MM.1S (cell line): Measurements from ENCODE around the gene ADPRS.

Source experiments
- DNase-seq: peaks from one replicate; pipeline ENCODE4 v3.0.0-alpha.2; 2015
- H2AFZ ChIP-seq: fragments of 300-600 bp; sonication (generic); 2 replicates; pipeline ENCODE4 v1.6.0; 2016; ENCODE audit warnings: antibody characterized with exemption, low read length
- H3F3A ChIP-seq: fragments of 300-600 bp; sonication (generic); 2 replicates; pipeline ENCODE4 v1.6.1; 2016; ENCODE audit warnings: mild to moderate bottlenecking, antibody characterized with exemption, low read length, moderate library complexity, mixed read lengths; ENCODE audit not compliant: insufficient read depth
- H3K27ac ChIP-seq: fragments of 300-600 bp; sonication (generic); 2 replicates; pipeline ENCODE4 v1.5.1; 2016; ENCODE audit warnings: mild to moderate bottlenecking, low read length
- H3K27me3 ChIP-seq: fragments of 300-600 bp; sonication (generic); replicated peaks from 2 replicates; pipeline ENCODE4 v1.6.0; 2016; ENCODE audit warnings: low read length; ENCODE audit not compliant: insufficient read depth
- H3K36me3 ChIP-seq: fragments of 300-600 bp; sonication (generic); replicated peaks from 2 replicates; pipeline ENCODE4 v1.6.1; 2016; ENCODE audit warnings: mild to moderate bottlenecking, low read length, mixed read lengths; ENCODE audit not compliant: insufficient read depth
- H3K4me1 ChIP-seq: fragments of 300-600 bp; sonication (generic); 2 replicates; pipeline ENCODE4 v1.6.1; 2016; ENCODE audit warnings: low read length, mixed read lengths
- H3K4me2 ChIP-seq: fragments of 300-600 bp; sonication (generic); 2 replicates; pipeline ENCODE4 v1.6.0; 2016; ENCODE audit warnings: low read depth, low read length
- H3K4me3 ChIP-seq: fragments of 300-600 bp; sonication (generic); 2 replicates; pipeline ENCODE4 v1.5.1; 2016; ENCODE audit warnings: low read length, mixed read lengths
- H3K79me2 ChIP-seq: fragments of 300-600 bp; sonication (generic); 2 replicates; pipeline ENCODE4 v1.6.1; 2016; ENCODE audit warnings: mixed run types, low read length, mixed read lengths
- H3K9ac ChIP-seq: fragments of 300-600 bp; sonication (generic); 2 replicates; pipeline ENCODE4 v1.6.1; 2016; ENCODE audit warnings: low read length, mixed read lengths
- H3K9me2 ChIP-seq: fragments of 300-600 bp; sonication (generic); replicated peaks from 2 replicates; pipeline ENCODE4 v1.6.1; 2016; ENCODE audit warnings: mild to moderate bottlenecking, low read length, mixed read lengths; ENCODE audit not compliant: insufficient read depth
- H3K9me3 ChIP-seq: fragments of 300-600 bp; sonication (generic); replicated peaks from 2 replicates; pipeline ENCODE4 v1.6.1; 2016; ENCODE audit warnings: mild to moderate bottlenecking, low read length, mixed read lengths; ENCODE audit not compliant: insufficient read depth
- H4K20me1 ChIP-seq: fragments of 300-600 bp; sonication (generic); 2 replicates; pipeline ENCODE4 v1.6.1; 2016; ENCODE audit warnings: mild to moderate bottlenecking, low read length, moderate library complexity, mixed read lengths; ENCODE audit not compliant: insufficient read depth
- CTCF ChIP-seq: fragments of 300-600 bp; sonication (generic); IDR thresholded peaks from 2 replicates; pipeline ENCODE4 v1.5.1; 2016; ENCODE audit warnings: antibody characterized with exemption, low read length, mixed read lengths
- EZH2 ChIP-seq: fragments of 300-600 bp; sonication (generic); optimal IDR thresholded peaks from 2 replicates; pipeline ENCODE3; 2017; ENCODE audit warnings: low read depth, mild to moderate bottlenecking, antibody characterized with exemption, low read length, mixed read lengths
- EZH2phosphoT487 ChIP-seq: fragments of 300-600 bp; sonication (generic); IDR thresholded peaks from 2 replicates; pipeline ENCODE4 v1.6.1; 2018; ENCODE audit warnings: antibody characterized with exemption, low read length

The ADPRS gene

GRCh38 chr1:36067871-36068270 lies 20.8 kb upstream of the ADPRS start:
- Histone ChIP-seq H3K9me3 (no peaks in the 10 kb centered on the region), H3K9ac (no peak overlapping the region), H3K79me2 (no peaks in the 10 kb centered on the region), H3K4me2 (no peak overlapping the region), H2AFZ (no peak overlapping the region), H3K4me3 (no peak overlapping the region), H3K27ac (no peak overlapping the region), H3K36me3 (no peaks in the 10 kb centered on the region), H4K20me1 (no peaks in the 10 kb centered on the region), H3K4me1 (no peaks in the 10 kb centered on the region), H3F3A (no peaks in the 10 kb centered on the region), H3K9me2 (no peaks in the 10 kb centered on the region), H3K27me3 (no peaks in the 10 kb centered on the region)
- DNase-seq: no peak
- TF ChIP-seq EZH2 (no peak), EZH2phosphoT487 (no peak), CTCF (no peak)

- H3F3A ChIP-seq: no peaks in the 10 kb centered on the region
- no peaks in the 10 kb centered on the region for H3K27me3 ChIP-seq
- no peak for TF ChIP-seq CTCF
- TF ChIP-seq EZH2phosphoT487: no peak
- TF ChIP-seq EZH2: no peak
- no peaks in the 10 kb centered on the region for H3K79me2 ChIP-seq
- no peak overlapping the region for H3K27ac ChIP-seq
- DNase-seq: no peak
- no peaks in the 10 kb centered on the region for H3K36me3 ChIP-seq
- no peaks in the 10 kb centered on the region for H4K20me1 ChIP-seq
- no peaks in the 10 kb centered on the region for H3K4me1 ChIP-seq
- H3K9me3 ChIP-seq: no peaks in the 10 kb centered on the region
- no peak overlapping the region for H3K9ac ChIP-seq
- H3K9me2 ChIP-seq: no peaks in the 10 kb centered on the region
- no peak overlapping the region for H2AFZ ChIP-seq
- no peak overlapping the region for H3K4me2 ChIP-seq
- H3K4me3 ChIP-seq: no peak overlapping the region
Measured at GRCh38 chr1:36068866-36069265, 19.8 kb upstream of the ADPRS start.

- no peak for DNase-seq
- no peak overlapping the region for H3K4me3 ChIP-seq
- H3K9me2 ChIP-seq: no peaks in the 10 kb centered on the region
- H3K4me2 ChIP-seq: no peak overlapping the region
- H3F3A ChIP-seq: no peaks in the 10 kb centered on the region
- H3K9ac ChIP-seq: no peak overlapping the region
- no peaks in the 10 kb centered on the region for H4K20me1 ChIP-seq
- H3K79me2 ChIP-seq: no peaks in the 10 kb centered on the region
- no peaks in the 10 kb centered on the region for H3K9me3 ChIP-seq
- no peak overlapping the region for H3K27ac ChIP-seq
- H3K27me3 ChIP-seq: no peaks in the 10 kb centered on the region
- no peaks in the 10 kb centered on the region for H3K4me1 ChIP-seq
- H3K36me3 ChIP-seq: no peaks in the 10 kb centered on the region
- TF ChIP-seq EZH2phosphoT487 (no peak), EZH2 (no peak), CTCF (no peak)
- H2AFZ ChIP-seq: no peak overlapping the region
Measured at GRCh38 chr1:36070349-36070748, 18.3 kb upstream of the ADPRS start.
